OCI-LY3 (cell line): ENCODE results near the gene LINC01488.

Experiments used
- H2AFZ ChIP-seq: fragments of 200-600, 300-600 bp; shearing (Covaris generic); 2 replicates; pipeline ENCODE4 v1.6.0; 2014; ENCODE audit warnings: antibody characterized with exemption, low read depth, low read length
- H3K27ac ChIP-seq: fragments of 200-600, 300-600 bp; sonication (generic); 2 replicates; pipeline ENCODE4 v1.5.1; 2014; ENCODE audit warnings: mild to moderate bottlenecking, low read length, moderate library complexity, mixed read lengths
- H3K27me3 ChIP-seq: fragments of 200-600, 300-600 bp; sonication (generic); 2 replicates; pipeline ENCODE4 v1.6.1; 2014; ENCODE audit warnings: low read depth, low read length, mixed read lengths
- H3K36me3 ChIP-seq: fragments of 200-600, 300-600 bp; sonication (generic); replicated peaks from 2 replicates; pipeline ENCODE3; 2014; ENCODE audit warnings: low read depth, low read length, mixed read lengths
- H3K4me1 ChIP-seq: fragments of 300-600, 200-600 bp; sonication (generic); 2 replicates; pipeline ENCODE4 v1.6.1; 2014; ENCODE audit warnings: low read length, mixed read lengths
- H3K4me2 ChIP-seq: fragments of 200-600, 300-600 bp; sonication (generic); 2 replicates; pipeline ENCODE4 v1.6.1; 2014; ENCODE audit warnings: low read length, mixed read lengths
- H3K4me3 ChIP-seq: fragments of 300-600, 200-600 bp; sonication (generic); 2 replicates; pipeline ENCODE4 v1.5.1; 2014; ENCODE audit warnings: antibody characterized with exemption, mild to moderate bottlenecking, low read length, moderate library complexity
- H3K79me2 ChIP-seq: fragments of 300-600, 200-600 bp; shearing (Covaris generic); 2 replicates; pipeline ENCODE4 v1.6.1; 2014; ENCODE audit warnings: mild to moderate bottlenecking, low read length, mixed read lengths
- H3K9ac ChIP-seq: fragments of 300-600, 200-600 bp; shearing (Covaris generic); 2 replicates; pipeline ENCODE4 v1.6.0; 2014; ENCODE audit warnings: mild to moderate bottlenecking, low read length, moderate library complexity
- H3K9me3 ChIP-seq: fragments of 200-600, 300-600 bp; shearing (Covaris generic); 2 replicates; pipeline ENCODE4 v1.6.1; 2014; ENCODE audit warnings: low read length, mixed read lengths; ENCODE audit not compliant: insufficient read depth
- H4K20me1 ChIP-seq: fragments of 200-600, 300-600 bp; sonication (generic); 2 replicates; pipeline ENCODE4 v1.6.1; 2016; ENCODE audit warnings: low read length, mixed read lengths; ENCODE audit not compliant: insufficient read depth
- EZH2phosphoT487 ChIP-seq: fragments of 200-600 bp; shearing (Covaris generic); IDR thresholded peaks from 2 replicates; pipeline ENCODE4 v1.6.1; 2018; ENCODE audit warnings: antibody characterized with exemption, mixed run types, low read depth
- TF ChIP-seq, protein P1 (sequence below): fragments of 200-600, 300-600 bp; sonication (generic); IDR thresholded peaks from 2 replicates; pipeline ENCODE4 v1.5.1; 2014; ENCODE audit warnings: antibody characterized with exemption, low read length, low read depth

LINC01488 gene

GRCh38 chr11:69533296-69534165 lies 52.1 kb downstream of the LINC01488 start:
- Histone ChIP-seq H3K27me3 (peaks cover 24% of the 10 kb centered on the region), H3K36me3 (no peaks in the 10 kb centered on the region), H3K27ac (no peak overlapping the region), H2AFZ (no peak overlapping the region), H4K20me1 (no peaks in the 10 kb centered on the region), H3K4me2 (no peak overlapping the region), H3K9ac (no peak overlapping the region), H3K4me3 (no peak overlapping the region), H3K79me2 (no peaks in the 10 kb centered on the region), H3K4me1 (peaks cover 23% of the 10 kb centered on the region), H3K9me3 (no peaks in the 10 kb centered on the region)
- TF ChIP-seq, protein P1, sequence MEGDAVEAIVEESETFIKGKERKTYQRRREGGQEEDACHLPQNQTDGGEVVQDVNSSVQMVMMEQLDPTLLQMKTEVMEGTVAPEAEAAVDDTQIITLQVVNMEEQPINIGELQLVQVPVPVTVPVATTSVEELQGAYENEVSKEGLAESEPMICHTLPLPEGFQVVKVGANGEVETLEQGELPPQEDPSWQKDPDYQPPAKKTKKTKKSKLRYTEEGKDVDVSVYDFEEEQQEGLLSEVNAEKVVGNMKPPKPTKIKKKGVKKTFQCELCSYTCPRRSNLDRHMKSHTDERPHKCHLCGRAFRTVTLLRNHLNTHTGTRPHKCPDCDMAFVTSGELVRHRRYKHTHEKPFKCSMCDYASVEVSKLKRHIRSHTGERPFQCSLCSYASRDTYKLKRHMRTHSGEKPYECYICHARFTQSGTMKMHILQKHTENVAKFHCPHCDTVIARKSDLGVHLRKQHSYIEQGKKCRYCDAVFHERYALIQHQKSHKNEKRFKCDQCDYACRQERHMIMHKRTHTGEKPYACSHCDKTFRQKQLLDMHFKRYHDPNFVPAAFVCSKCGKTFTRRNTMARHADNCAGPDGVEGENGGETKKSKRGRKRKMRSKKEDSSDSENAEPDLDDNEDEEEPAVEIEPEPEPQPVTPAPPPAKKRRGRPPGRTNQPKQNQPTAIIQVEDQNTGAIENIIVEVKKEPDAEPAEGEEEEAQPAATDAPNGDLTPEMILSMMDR, result no peak
- no peak for TF ChIP-seq EZH2phosphoT487

DNA sequence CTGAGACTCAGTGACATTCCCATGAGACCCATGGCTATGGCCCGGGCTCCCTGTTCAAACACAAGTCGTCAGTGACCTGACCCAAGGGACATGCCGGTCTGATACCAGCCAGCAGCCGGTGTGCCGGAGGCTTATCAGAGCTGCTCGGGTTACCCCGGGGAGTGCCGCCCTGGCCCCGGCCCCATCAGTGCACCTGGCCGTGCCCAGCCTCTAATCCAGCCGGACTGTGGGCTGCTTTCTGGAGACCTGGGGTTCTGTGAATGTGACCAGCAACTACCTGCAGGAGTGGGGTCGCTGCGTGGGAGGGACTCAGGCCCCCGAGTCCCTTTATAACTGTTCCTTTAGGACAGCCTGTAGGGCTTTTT lies 52.7 kb downstream of the LINC01488 start:
- no peak overlapping the region for H2AFZ ChIP-seq
- H3K9me3 ChIP-seq, result no peaks in the 10 kb centered on the region
- H3K4me1 ChIP-seq, result peaks cover 23% of the 10 kb centered on the region
- H3K36me3 ChIP-seq, result no peaks in the 10 kb centered on the region
- H4K20me1 ChIP-seq, result no peaks in the 10 kb centered on the region
- H3K27me3 ChIP-seq, result peaks cover 24% of the 10 kb centered on the region
- no peak overlapping the region for H3K4me3 ChIP-seq
- H3K4me2 ChIP-seq, result no peak overlapping the region
- H3K9ac ChIP-seq, result no peak overlapping the region
- no peaks in the 10 kb centered on the region for H3K79me2 ChIP-seq
- TF ChIP-seq, protein P1, result no peak
- no peak for TF ChIP-seq EZH2phosphoT487
- H3K27ac ChIP-seq, result no peak overlapping the region

GRCh38 chr11:69535908-69536307 lies 54.4 kb downstream of the LINC01488 start:
- TF ChIP-seq, protein P1, result no peak
- no peak for TF ChIP-seq EZH2phosphoT487
- Histone ChIP-seq H3K9me3 (no peaks in the 10 kb centered on the region), H2AFZ (no peak overlapping the region), H3K4me3 (no peak overlapping the region), H3K27me3 (peaks cover 19% of the 10 kb centered on the region), H3K36me3 (no peaks in the 10 kb centered on the region), H3K4me1 (peaks cover 24% of the 10 kb centered on the region), H3K4me2 (no peak overlapping the region), H3K79me2 (no peaks in the 10 kb centered on the region), H4K20me1 (no peaks in the 10 kb centered on the region), H3K9ac (no peak overlapping the region), H3K27ac (no peak overlapping the region)

GRCh38 chr11:69536406-69536805 lies 54.9 kb downstream of the LINC01488 start:
- peaks cover 19% of the 10 kb centered on the region for H3K4me1 ChIP-seq
- no peak overlapping the region for H3K4me3 ChIP-seq
- H3K36me3 ChIP-seq, result no peaks in the 10 kb centered on the region
- TF ChIP-seq, protein P1, result no peak
- no peak for TF ChIP-seq EZH2phosphoT487
- H3K9me3 ChIP-seq, result no peaks in the 10 kb centered on the region
- peaks cover 14% of the 10 kb centered on the region for H3K27me3 ChIP-seq
- no peaks in the 10 kb centered on the region for H3K79me2 ChIP-seq
- H3K4me2 ChIP-seq, result no peak overlapping the region
- H4K20me1 ChIP-seq, result no peaks in the 10 kb centered on the region
- H3K9ac ChIP-seq, result no peak overlapping the region
- H2AFZ ChIP-seq, result no peak overlapping the region
- no peak overlapping the region for H3K27ac ChIP-seq
